ENCODE results near the gene LDB3. TPM values are rescaled to one million over a fixed set of nuclear protein-coding genes. Genes with fewer than 3 reads are reported as not detected.

LDB3 gene
- total and polyA plus RNA-seq, 9 of the 15 experiments (the other 6 are each of a cell fraction or from before 2014, with no cell fraction given), result 0.03 TPM; not detected in 8

- no peak for TF ChIP-seq HDAC6 (IDR thresholded peaks at IDR 0.05; ENCODE audit: low read depth, low read length)
- TF ChIP-seq ZNF551 (CRISPR knock-in tag; IDR thresholded peaks at IDR 0.05), result no peak
- no peak for TF ChIP-seq E2F6 (IDR thresholded peaks at IDR 0.05; ENCODE audit: borderline replicate concordance in 1 of 2, extremely low read depth in 1 of 2, insufficient read depth in 1 of 2, insufficient read length in 1 of 2, low read depth in 1 of 2, low read length in 1 of 2, poor library complexity in 1 of 2, severe bottlenecking in 1 of 2)
- no peak for TF ChIP-seq SNRNP70 (optimal IDR thresholded peaks at IDR 0.05; ENCODE audit: low read depth, low read length)
- no peak for TF ChIP-seq STAT5A (IDR thresholded peaks at IDR 0.05; ENCODE audit: borderline replicate concordance, low read length)
Observed at GRCh38 chr10:86729677-86730076, 61.4 kb downstream of the LDB3 start (continued).

GRCh38 chr10:86730227-86730626, 61.9 kb downstream of the LDB3 start:
- TF ChIP-seq RBM25 (IDR thresholded peaks at IDR 0.05; ENCODE audit: low read depth, low read length, severe bottlenecking) (no peak), NFIC (IDR thresholded peaks at IDR 0.05) (peak; percentile 77), USF1 (CRISPR knock-in tag; IDR thresholded peaks at IDR 0.05) (no peak)
- H3K36me3 ChIP-seq (ENCODE audit: control insufficient read depth, insufficient read depth, low read length), result no peaks in the 10 kb centered on the region
- no peak overlapping the region for H3K9ac ChIP-seq (ENCODE audit: insufficient read depth in 1 of 2, low read depth in 2 of 2, low read length in 2 of 2)
- H3K79me2 ChIP-seq (ENCODE audit: control insufficient read depth, insufficient read depth, low read length), result no peaks in the 10 kb centered on the region
- H3K9me3 ChIP-seq (replicated peaks; ENCODE audit: control insufficient read depth, insufficient read depth, low read depth, low read length), result no peaks in the 10 kb centered on the region
- no peak overlapping the region for H3K27ac ChIP-seq (ENCODE audit: extremely low read depth, low read depth, low read length)
- 0% methylated on average over 1 of the region's 1 CpG for WGBS (ENCODE audit: insufficient coverage, low coverage, missing lambda C conversion rate)
- ChIA-PET CTCF (ENCODE audit: low intra/inter-chr PET ratio) (no interaction called here), POLR2A (interaction anchor here (0.6 kb wide), 1 partner anchor 30 kb away, joined by 3 read pairs; no protein-coding TSS in a partner anchor)
- no TSS peak for BruUV-seq (replicated peaks)
- 0 out of 5 replicates have a peak, but pooled peaks cover 0 to 5% of the 10 kb centered on the region in 2 experiments for H3K4me1 ChIP-seq (replicated peaks in 1 of 2; ENCODE audit: control insufficient read depth in 2 of 2, insufficient read depth in 2 of 2, low read length in 2 of 2)
- ATAC-seq (no peak), DNase-seq (ENCODE audit: extremely low read depth in 1 of 4, low spot score in 3 of 4) (no peak), FAIRE-seq (no peak)
- no peaks in the 10 kb centered on the region for H3K9me1 ChIP-seq (ENCODE audit: control insufficient read depth, insufficient read depth, low read length)
- no peak overlapping the region for H3K4me3 ChIP-seq
- intact Hi-C loops (cut with micrococcal nuclease) (no loop called here), in situ Hi-C loops (cut with MboI) (no loop called here)
- no peak overlapping the region for H3K4me2 ChIP-seq (ENCODE audit: insufficient read depth, low read length)
- no peaks in the 10 kb centered on the region for H3K27me3 ChIP-seq (ENCODE audit: control insufficient read depth in 2 of 2, insufficient read depth in 2 of 2, low read length in 2 of 2)
- H2AFZ ChIP-seq (ENCODE audit: low read depth, low read length), result no peak overlapping the region
- no peaks in the 10 kb centered on the region for H4K20me1 ChIP-seq (replicated peaks; ENCODE audit: control insufficient read depth, insufficient read depth, low read length)
